Fibroblast of mammary gland (primary cell): ENCODE measurements around the gene XYLT2.
"Not testable (repeated sequence)": the region's sequence is repeated elsewhere in the genome, so short reads cannot be mapped to it uniquely, and the experiment has no call there.

Source experiments
- DNase-seq: peaks from one replicate; pipeline ENCODE4 v3.0.0-alpha.2; 2010; ENCODE audit warnings: low read depth
- H3K4me3 ChIP-seq: 2 replicates; pipeline ENCODE4 v1.5.1; 2011; ENCODE audit warnings: low read depth, mild to moderate bottlenecking, low read length, moderate library complexity; ENCODE audit not compliant: control insufficient read depth
- TF ChIP-seq, protein P1 (sequence below): conservative IDR thresholded peaks from 2 replicates; pipeline ENCODE4 v1.5.1; 2011; ENCODE audit warnings: low read depth, low read length, inconsistent platforms; ENCODE audit not compliant: control insufficient read depth, insufficient read depth

XYLT2 gene

DNA sequence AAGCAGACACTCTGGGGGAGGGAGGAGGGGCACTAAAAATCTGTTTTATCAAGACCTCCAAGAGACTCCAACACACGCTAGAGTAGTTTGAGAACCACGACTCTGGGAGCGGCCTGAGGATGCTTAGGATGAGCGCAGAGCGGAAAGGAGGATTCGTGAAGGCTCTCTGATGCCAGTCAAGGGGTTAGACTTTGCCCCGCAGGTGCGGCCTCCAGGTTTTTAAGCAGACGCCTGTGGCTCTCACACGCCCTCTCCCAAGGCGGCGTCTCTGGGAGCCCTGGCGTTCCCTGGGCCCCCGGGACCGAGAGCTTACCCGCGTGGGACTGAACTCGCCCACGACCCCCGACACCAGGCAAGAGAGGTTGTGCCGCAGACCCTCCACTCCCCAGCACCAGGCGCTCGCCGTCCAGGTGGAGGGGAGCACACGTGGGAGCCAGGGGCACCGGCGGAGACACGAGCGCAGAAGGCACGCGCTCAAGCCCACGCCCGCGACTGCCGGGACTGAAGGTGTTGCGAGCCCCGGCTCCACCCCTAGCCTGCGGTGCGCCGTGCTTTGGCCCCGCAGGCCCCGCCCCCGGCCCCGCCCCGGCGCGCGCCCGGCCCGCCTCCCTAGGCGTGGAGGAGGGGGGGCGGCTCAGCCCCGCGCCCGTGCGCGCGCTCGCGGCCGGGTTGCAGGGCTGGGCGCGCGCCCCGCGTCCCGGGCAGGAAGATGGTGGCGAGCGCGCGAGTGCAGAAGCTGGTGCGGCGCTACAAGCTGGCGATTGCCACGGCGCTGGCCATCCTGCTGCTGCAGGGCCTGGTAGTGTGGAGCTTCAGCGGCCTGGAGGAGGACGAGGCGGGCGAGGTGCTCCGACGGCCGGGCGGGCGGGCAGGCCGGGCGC, at the start of gene XYLT2:
XYLT2 (plus strand) TSS at position 695 of the 881 bp plus-strand sequence; CDS start at position 710, 15 bp downstream.
- TF ChIP-seq, protein P1, sequence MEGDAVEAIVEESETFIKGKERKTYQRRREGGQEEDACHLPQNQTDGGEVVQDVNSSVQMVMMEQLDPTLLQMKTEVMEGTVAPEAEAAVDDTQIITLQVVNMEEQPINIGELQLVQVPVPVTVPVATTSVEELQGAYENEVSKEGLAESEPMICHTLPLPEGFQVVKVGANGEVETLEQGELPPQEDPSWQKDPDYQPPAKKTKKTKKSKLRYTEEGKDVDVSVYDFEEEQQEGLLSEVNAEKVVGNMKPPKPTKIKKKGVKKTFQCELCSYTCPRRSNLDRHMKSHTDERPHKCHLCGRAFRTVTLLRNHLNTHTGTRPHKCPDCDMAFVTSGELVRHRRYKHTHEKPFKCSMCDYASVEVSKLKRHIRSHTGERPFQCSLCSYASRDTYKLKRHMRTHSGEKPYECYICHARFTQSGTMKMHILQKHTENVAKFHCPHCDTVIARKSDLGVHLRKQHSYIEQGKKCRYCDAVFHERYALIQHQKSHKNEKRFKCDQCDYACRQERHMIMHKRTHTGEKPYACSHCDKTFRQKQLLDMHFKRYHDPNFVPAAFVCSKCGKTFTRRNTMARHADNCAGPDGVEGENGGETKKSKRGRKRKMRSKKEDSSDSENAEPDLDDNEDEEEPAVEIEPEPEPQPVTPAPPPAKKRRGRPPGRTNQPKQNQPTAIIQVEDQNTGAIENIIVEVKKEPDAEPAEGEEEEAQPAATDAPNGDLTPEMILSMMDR = no peak
- H3K4me3 ChIP-seq = peak within 1 kb of the TSS; percentile 81
- DNase-seq = peak; percentile 72

DNA sequence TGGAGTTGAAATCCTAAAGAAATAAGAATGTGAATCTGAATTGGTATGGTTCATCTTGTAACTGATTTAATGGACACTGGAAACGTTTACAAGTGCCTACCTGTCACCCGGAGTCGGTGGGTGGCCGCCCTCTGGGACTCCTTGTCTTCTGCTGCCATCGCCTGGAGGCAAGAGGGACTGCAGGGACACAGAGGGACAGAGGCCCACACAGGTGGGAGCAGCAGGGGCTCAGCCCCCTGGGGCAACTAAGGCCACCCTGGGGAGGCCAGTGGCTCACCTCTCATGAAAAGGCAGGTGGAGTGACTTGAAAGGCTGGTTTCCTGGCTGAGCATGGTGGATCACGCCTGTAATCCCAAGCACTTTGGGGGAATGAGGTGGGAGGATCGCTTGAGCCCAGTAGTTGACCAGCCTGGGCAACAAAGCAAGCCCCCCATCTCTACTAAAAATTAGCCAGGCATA, 48.5 kb upstream of the XYLT2 start:
- peak; percentile 66 for DNase-seq
- H3K4me3 ChIP-seq = no peak overlapping the region
- TF ChIP-seq, protein P1 = peak; percentile 93

DNA sequence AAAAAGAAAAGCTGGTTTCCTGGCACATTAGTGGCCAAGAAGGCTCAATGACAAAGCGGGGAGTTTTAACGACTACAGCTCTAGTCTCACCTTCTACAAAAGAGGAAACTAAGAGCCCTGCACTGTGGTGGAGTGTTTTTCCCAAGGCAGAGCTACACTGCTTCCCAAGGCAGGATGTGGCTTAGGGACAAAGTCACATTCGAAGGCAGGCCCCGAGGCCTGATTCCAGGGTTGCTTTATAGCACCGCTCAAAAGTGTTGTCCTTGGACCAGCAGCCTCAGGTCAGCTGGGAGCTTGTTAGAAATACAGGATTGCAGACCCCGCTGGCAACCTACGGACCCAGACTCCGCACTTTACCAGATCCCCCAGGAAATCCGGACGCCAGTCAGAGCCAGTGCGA, 47.9 kb upstream of the XYLT2 start:
- no peak overlapping the region for H3K4me3 ChIP-seq
- TF ChIP-seq, protein P1 = no peak
- no peak for DNase-seq

DNA sequence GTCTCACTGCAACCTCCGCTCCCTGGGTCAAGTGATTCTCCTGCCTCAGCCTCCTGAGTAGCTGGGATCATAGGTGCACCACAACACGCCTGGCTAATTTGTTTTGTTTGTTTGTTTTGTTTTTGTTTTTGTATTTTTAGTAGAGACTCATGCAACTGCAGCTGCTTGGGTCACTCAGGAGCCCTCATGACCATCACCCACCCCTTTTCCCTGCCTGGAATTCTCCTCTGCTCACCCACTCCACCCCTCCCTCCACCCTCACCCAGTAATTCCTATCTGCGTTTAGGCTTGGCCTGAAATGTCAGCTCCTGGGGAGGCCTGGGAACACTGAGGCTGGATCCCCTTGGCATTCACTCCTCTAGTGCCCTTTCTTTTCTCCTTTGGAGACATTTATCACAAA, 46.1 kb upstream of the XYLT2 start:
- H3K4me3 ChIP-seq = no peak overlapping the region
- TF ChIP-seq, protein P1 = no peak
- no peak for DNase-seq

DNA sequence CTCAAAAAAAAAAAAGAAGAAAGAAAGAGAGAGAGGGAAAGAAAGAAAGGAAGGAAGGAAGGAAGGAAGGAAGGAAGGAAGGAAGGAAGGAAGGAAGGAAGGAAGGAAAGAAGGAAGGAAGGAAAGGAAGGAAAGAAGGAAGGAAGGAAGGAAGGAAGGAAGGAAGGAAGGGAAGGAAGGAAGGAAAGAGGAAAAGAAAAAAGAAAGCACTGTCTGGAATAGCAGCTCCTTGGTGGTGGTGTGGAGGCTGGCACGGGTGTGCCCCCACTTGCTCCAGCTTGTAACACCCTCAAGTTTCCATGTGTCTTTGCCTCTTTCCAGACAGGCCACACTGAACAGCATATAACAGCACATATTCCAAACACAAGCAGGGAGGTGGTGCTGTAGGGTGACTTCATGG, 45.1 kb upstream of the XYLT2 start:
- H3K4me3 ChIP-seq, DNase-seq: not testable (repeated sequence)

DNA sequence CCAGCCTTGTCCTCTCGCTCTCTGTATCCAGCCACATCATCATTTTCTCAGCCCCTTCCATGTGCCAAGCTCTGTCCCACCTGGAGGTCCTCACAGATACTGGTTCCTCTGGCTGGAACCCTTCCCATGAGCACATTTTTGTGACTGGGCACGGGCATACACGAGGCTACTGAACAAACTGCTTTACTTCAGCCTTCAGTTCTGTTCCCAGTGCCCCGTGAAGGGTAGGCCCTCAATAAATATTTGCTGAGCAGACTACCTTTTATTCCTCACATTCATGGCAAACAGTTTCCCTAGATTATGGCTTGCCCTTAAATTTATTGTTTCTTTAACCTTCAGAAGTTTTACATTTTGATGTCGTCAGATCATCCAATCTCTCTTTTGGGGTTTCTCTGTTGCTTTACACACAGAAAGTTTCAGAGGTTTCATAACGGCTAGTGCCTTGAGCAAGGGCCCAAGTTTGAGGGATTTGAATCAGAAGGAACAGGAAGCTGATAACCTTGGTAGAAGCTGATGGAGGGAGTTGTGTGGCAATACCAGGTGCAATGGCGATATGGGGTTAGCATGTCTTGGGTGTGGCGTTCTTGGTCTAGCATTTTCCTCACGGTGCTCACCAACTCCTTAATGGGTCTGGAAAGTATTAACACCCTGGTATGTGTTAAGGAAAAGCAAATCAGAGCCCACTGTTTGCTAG, 43.9 kb upstream of the XYLT2 start:
- TF ChIP-seq, protein P1 = no peak
- no peak overlapping the region for H3K4me3 ChIP-seq

DNA sequence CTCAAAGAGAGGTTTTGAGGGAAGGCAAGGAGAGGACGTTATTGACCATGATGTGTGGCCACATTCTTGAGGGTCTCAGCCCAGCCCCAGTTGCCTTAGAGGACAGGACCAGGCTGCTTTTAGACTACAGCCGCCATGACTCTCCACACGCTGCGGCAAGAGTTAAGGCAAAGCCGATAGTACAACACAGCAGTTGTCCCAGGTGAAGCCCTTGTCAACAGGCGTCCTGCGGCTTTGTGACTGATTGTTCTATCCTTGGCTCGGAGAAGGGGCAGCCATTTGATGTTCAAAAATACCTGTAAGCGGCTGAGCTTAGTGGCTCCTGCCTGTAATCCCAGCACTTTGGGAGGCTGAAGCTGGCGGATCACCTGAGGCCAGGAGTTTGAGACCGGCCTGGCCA, 42.9 kb upstream of the XYLT2 start:
- TF ChIP-seq, protein P1 = no peak
- no peak for DNase-seq
- H3K4me3 ChIP-seq = no peak overlapping the region

More for the DNA sequence above, 43.9 kb upstream of the XYLT2 start:
- no peak for DNase-seq
